Psoas muscle (tissue), 8 donors: Measurements from ENCODE around the gene HTR2A. TPM values are rescaled to one million over a fixed set of nuclear protein-coding genes. Genes with fewer than 3 reads are reported as not detected.

Source experiments
- ATAC-seq, 4 donors: fragments of 200-7000 bp; cut with Tn5 transposase; one replicate each; pipeline ENCODE4 v1.9.1; 2020; ENCODE audit warnings: moderate library complexity in 3 of 4, mild to moderate bottlenecking in 2 of 4
- DNase-seq, 2 donors: peaks; one replicate each; pipeline ENCODE4 v3.0.0-alpha.2; 2020
- H3K27ac ChIP-seq: fragments of 200-600 bp; one replicate; pipeline ENCODE4 v1.8.0; 2022
- H3K27me3 ChIP-seq, 3 donors: fragments of 200-600 bp in 1 of 3; one replicate each; pipeline versions ENCODE4 v1.6.1 to v1.8.0; 2013 to 2022; ENCODE audit warnings: low read length in 2 of 3, mild to moderate bottlenecking in 2 of 3, moderate library complexity in 1 of 3; ENCODE audit not compliant: insufficient read depth in 3 of 3
- H3K36me3 ChIP-seq, 2 donors: fragments of 200-600 bp in 1 of 2; one replicate each; pipeline versions ENCODE4 v1.6.1 to v1.8.0; 2013 to 2022; ENCODE audit warnings: low read depth in 1 of 2, mild to moderate bottlenecking in 1 of 2, moderate library complexity in 1 of 2; ENCODE audit not compliant: insufficient read depth in 1 of 2
- H3K4me1 ChIP-seq: fragments of 200-600 bp; one replicate; pipeline ENCODE4 v1.8.0; 2022
- H3K4me3 ChIP-seq: fragments of 200-600 bp; one replicate; pipeline ENCODE4 v1.8.0; 2022; ENCODE audit warnings: mild to moderate bottlenecking
- H3K9me3 ChIP-seq: fragments of 200-600 bp; one replicate; pipeline ENCODE4 v1.8.0; 2022
- WGBS, 3 donors: extraction: QIAGEN DNeasy Blood & Tissue Kit; methylation state at CpG; one replicate each; pipeline versions ENCODE4 v1.1.6 to v1.1.7; 2013; 5-methylcytosine and 5-hydroxymethylcytosine counted together
- intact Hi-C, 2 donors: fragments of 100-400 bp; cut with DNase I; formaldehyde crosslinking; loops; one replicate each; pipeline versions ENCODE4 v1.11.0 to v1.14.2; 2022
- long read RNA-seq, 2 donors: library from polyadenylated mRNA; unstranded; transcript quantifications; one replicate each; pipeline ENCODE4 v2.0.0, GENCODE V29; 2021
- polyA plus RNA-seq, 3 donors: library from polyadenylated mRNA; stranded (reverse); fragments of 200-250 nt; gene quantifications; one replicate each; pipeline ENCODE4 v1.2.3, GENCODE V29; 2013
- total RNA-seq, 4 donors: library from RNA; stranded (reverse); fragmentation: NEBNext Ultra II Directional in 2 of 4; extraction: Animal tissue kit (Norgen Biotek cat#: 25700) in 2 of 4; gene quantifications; one replicate each; pipeline versions ENCODE4 v1.2.1 to v1.2.4, GENCODE V29; 2021 to 2023
- TF ChIP-seq, protein P1 (sequence below): fragments of 200-600 bp; IDR thresholded peaks from one replicate; pipeline ENCODE4 v1.8.0; 2022; ENCODE audit warnings: antibody characterized with exemption
- donor health status: healthy with polysubstance abuse.
- donor health status: DM: no; HTN: no; CAD: no; lungs with moderate emphysema.
- donor health status: Bipolar disorder and iron deficiency.
- donor health status: healthy.
- donor health status: DM: yes; HTN: yes; CAD: no.
- donor health status: DM: no; HTN: no; CAD: no.
- donor health status: DM: no; HTN: no; CAD: no.
- donor health status: DM: yes; HTN: yes; CAD: no.

The HTR2A gene
- total RNA-seq (not detected), polyA plus RNA-seq (under 1 TPM; 0.04 to 0.08 (median 0.04) TPM)
- long read RNA-seq, donor 1: 0 reads
- long read RNA-seq, donor 2: 0 reads

DNA sequence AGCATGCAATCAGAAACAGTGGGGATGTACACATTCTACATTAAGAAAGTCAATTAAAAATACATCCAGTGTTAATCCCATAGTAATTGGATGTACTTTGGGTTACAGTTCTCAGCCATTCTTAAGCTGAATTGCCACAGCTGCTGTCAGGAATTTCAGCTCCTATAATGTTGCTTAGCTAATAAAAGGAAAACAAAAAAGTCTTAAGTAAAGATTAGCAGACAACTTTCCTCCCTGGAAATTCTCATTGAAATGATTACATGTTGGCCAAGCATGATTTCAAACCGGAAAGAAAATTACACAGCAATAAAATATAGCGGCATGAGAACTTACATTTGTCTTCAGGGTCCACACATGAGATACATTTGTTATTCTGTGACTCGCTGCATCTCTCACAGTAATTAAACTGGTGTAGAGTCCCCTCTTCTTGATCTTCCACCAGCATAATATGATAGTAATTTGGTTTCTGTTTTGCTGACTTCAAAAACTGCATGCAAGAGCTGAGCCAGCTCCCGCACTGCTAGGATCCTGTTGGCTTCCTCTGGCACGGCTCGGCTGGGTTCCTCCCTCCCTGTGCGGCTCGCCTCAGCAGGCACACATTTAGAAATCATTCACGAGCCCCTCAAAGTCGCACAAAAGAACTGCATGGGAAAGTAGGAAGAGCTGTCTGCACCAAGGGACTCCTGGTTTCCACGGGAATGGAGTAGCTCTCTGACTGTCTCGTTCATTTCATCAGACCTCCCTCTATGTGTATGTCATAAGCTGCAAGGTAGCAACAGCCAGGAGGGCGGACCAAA lies at the start of gene HTR2A:
Gene HTR2A (minus strand): TSS at position 713 of the 797 bp plus-strand sequence. CDS start 1,147 bp downstream, outside the sequence.
- DNase-seq: peak in 1 of 2 donors; percentile 61
- peak in 3 of 4 donors; percentile 35 to 58 (median 57) for ATAC-seq
- intact Hi-C loops: no loop called here
- Histone ChIP-seq H3K36me3 (no peaks in the 10 kb centered on the region), H3K4me1 (peaks cover 13% of the 10 kb centered on the region), H3K4me3 (peak within 1 kb of the TSS; percentile 66), H3K27me3 (no peaks in the 10 kb centered on the region), H3K27ac (no peak within 1 kb of the TSS), H3K9me3 (no peaks in the 10 kb centered on the region)
- TF ChIP-seq, protein P1, sequence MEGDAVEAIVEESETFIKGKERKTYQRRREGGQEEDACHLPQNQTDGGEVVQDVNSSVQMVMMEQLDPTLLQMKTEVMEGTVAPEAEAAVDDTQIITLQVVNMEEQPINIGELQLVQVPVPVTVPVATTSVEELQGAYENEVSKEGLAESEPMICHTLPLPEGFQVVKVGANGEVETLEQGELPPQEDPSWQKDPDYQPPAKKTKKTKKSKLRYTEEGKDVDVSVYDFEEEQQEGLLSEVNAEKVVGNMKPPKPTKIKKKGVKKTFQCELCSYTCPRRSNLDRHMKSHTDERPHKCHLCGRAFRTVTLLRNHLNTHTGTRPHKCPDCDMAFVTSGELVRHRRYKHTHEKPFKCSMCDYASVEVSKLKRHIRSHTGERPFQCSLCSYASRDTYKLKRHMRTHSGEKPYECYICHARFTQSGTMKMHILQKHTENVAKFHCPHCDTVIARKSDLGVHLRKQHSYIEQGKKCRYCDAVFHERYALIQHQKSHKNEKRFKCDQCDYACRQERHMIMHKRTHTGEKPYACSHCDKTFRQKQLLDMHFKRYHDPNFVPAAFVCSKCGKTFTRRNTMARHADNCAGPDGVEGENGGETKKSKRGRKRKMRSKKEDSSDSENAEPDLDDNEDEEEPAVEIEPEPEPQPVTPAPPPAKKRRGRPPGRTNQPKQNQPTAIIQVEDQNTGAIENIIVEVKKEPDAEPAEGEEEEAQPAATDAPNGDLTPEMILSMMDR: no peak
- WGBS, 3 donors: 5 to 10% (median 6%) methylated on average over 13 of the region's 13 CpGs

DNA sequence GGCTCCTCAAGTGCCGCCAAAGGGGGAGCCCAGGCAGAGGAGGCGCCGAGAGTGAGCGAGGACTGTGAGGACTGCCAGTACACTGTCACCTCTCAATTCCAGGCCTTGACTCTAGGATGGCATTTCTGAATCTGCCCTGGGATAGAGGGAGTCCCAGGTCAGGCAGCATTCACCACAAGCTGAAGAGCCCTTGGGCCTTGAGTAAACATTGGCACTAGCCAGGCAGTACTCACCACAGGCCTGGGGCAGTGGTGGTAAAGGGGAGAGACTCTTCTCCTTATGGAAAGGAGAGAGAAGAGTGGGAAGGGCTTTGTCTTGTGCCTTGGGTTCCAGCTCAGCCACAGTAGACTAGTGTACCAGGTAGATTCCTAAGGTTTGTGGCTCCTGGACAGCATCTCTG lies 39.7 kb upstream of the HTR2A start:
- Histone ChIP-seq H3K36me3 (no peaks in the 10 kb centered on the region), H3K9me3 (no peaks in the 10 kb centered on the region), H3K27me3 (no peaks in the 10 kb centered on the region), H3K4me1 (no peaks in the 10 kb centered on the region), H3K4me3 (no peak overlapping the region), H3K27ac (no peak overlapping the region)
- intact Hi-C loops: no loop called here
- ATAC-seq (no peak), DNase-seq (no peak)
- 90 to 95% (median 93%) methylated on average over 4 of the region's 4 CpGs for WGBS, 3 donors
- TF ChIP-seq, protein P1: no peak

DNA sequence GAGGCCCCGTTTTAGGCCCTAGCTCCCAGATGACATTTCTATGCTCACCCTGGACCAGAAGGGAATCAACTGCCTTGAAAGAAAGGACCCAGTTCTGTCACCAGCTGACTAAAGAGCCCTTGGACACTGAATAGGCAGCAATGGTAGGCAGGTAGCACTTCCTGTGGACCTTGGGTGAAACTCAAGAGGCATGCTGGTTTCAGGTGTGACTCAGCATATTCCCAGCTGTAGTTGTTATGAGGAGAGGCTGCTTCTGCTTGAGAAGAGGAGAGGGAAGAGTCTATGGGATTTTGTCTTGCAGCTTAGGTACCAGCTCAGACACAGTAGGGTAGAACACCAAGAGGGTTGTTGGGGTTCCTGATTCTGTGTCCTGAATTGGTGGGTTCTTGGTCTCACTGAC lies 37.9 kb upstream of the HTR2A start:
- Histone ChIP-seq H3K36me3 (no peaks in the 10 kb centered on the region), H3K4me1 (no peaks in the 10 kb centered on the region), H3K27ac (no peak overlapping the region), H3K27me3 (no peaks in the 10 kb centered on the region), H3K9me3 (no peaks in the 10 kb centered on the region), H3K4me3 (no peak overlapping the region)
- intact Hi-C loops: no loop called here
- DNase-seq (no peak), ATAC-seq (no peak)
- TF ChIP-seq, protein P1: no peak
- 50 to 81% (median 62%) methylated on average over 1 of the region's 1 CpG for WGBS, 3 donors

DNA sequence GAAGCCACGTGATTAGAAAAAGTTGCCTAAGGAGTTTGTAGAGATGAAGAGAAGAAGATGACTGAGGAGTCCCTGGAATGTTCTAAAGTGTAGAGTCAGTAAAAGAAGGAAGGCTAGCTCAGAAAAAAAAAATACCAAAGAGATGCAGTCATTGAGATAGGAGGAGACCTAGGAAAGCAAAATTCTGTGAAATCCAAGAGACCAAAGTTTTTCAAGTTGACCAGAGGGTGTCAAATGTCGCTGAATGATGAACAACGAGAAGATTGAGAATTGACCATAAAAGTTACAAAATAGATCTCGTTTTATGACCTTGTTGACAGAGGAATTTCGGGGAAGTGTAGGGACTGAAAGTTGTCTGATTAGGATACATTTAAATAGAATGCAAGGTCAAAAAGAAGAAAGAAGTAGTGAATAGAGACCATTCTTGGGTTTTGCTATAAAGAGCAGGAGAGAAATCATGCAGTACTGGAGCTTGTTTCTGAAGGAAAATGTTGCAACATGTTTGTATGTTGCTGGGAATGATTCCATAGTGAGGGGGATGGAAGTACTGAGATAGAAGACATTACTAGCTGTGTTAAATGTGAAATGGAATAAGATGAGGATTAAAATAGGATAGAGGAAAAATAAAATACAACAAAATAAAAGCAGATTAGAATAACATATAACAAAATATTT lies 30.2 kb upstream of the HTR2A start:
- intact Hi-C loops: no loop called here
- H3K9me3 ChIP-seq: no peaks in the 10 kb centered on the region
- H3K36me3 ChIP-seq: no peaks in the 10 kb centered on the region
- no peak for ATAC-seq
- no peaks in the 10 kb centered on the region for H3K4me1 ChIP-seq
- H3K27me3 ChIP-seq: peaks cover 0 to 3% (median 0%) of the 10 kb centered on the region in 3 donors
- DNase-seq: no peak
- H3K27ac ChIP-seq: no peak overlapping the region
- H3K4me3 ChIP-seq: no peak overlapping the region
- TF ChIP-seq, protein P1: no peak
- WGBS, 3 donors: 43 to 53% (median 50%) methylated on average over 5 of the region's 5 CpGs
